ENCODE measurements around the gene COPS3.
"Not testable (repeated sequence)": the region's sequence is repeated elsewhere in the genome, so short reads cannot be mapped to it uniquely, and the experiment has no call there.

DNA sequence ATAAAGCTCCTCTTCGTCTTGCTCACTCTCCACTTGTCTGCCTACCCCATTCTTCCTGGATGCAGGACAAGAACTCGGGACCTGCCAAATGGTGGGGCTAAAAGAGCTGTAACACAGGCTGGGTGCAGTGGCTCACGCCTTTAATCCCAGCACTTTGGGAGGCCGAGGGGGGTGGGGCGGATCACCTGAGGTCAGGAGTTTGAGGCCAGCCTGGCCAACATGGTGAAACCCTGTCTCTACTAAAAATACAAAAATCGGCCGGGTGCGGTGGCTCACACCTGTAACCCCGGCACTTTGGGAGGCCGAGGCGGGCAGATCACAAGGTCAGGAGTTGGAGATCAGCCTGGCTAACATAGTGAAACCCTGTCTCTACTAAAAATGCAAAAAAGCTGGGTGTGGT is 20.6 kb upstream of the COPS3 start:
- TF ChIP-seq POLR2A (IDR thresholded peaks at IDR 0.05; ENCODE audit: low read depth); POLR2AphosphoS5 (IDR thresholded peaks at IDR 0.05); EP300 (IDR thresholded peaks at IDR 0.05): not testable (repeated sequence)
- TF ChIP-seq, protein P1, sequence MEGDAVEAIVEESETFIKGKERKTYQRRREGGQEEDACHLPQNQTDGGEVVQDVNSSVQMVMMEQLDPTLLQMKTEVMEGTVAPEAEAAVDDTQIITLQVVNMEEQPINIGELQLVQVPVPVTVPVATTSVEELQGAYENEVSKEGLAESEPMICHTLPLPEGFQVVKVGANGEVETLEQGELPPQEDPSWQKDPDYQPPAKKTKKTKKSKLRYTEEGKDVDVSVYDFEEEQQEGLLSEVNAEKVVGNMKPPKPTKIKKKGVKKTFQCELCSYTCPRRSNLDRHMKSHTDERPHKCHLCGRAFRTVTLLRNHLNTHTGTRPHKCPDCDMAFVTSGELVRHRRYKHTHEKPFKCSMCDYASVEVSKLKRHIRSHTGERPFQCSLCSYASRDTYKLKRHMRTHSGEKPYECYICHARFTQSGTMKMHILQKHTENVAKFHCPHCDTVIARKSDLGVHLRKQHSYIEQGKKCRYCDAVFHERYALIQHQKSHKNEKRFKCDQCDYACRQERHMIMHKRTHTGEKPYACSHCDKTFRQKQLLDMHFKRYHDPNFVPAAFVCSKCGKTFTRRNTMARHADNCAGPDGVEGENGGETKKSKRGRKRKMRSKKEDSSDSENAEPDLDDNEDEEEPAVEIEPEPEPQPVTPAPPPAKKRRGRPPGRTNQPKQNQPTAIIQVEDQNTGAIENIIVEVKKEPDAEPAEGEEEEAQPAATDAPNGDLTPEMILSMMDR (IDR thresholded peaks at IDR 0.05): not testable (repeated sequence)

Measured in esophagus muscularis mucosa (tissue), 4 donors.